SIG-M5 treated with dmso at 0.1 percent for 504 hours (cell line): Measurements from ENCODE around the gene SUPT20H.

Experiments used
- DNase-seq: peaks from one replicate; lab custom pipeline; 2025; ENCODE audit not compliant: unreplicated experiment; lab: John Stamatoyannopoulos, UW

Gene SUPT20H

GRCh38 chr13:37058910-37059847 lies at the start of gene SUPT20H:
Gene SUPT20H (minus strand): TSS chr13:37059688. CDS start chr13:37051490, 8,198 bp downstream.
- DNase-seq: peak; percentile 85

DNA sequence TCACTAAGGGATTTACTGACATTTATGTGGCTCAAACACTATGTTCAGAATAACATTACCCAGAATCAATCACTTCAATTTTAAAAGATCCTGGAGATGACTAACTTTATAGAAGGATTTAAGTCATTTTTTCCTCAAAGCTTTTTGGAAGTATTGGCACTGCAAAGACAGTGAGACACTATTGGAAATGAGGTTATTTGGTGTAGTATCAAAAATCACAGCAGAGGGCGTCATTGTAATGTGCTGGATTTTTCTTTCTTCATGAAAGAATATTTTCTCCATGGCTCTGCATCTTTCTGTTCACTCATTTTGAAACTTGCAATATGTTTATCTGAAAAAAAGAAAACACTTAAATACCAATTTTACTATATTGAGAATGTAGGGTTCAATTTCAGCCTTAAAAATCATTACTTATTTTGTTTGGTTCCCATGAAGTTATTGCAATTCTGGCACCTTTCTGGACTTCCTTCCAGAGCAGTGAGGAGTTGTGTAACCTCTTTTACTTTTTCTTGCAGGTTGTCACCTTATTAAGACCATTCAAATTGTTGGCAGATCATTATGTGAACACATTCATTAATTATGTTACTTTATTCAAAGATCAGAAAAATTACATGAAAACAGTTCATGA lies 49.7 kb upstream of the SUPT20H start:
- no peak for DNase-seq

DNA sequence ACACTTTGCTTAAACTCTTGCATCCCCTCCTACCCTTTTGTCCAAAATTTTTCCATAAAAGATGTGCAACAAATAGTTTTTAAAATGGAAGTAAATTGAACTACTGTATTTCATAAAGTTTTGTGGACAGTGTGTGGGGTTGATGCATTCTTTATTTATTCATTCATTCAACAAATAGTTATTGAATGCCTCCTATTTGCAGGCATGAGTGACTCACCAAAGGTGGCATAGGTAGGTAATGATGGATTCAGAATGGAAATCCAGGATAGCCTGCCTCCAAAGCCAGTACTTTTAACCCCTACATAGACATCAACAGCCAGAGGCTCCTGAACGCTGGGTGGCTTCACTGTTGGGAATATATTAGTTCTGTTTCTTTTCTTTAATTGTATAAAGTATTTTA lies 48.4 kb upstream of the SUPT20H start:
- DNase-seq: no peak

GRCh38 chr13:37107456-37107855 lies 48.0 kb upstream of the SUPT20H start:
- DNase-seq: no peak

DNA sequence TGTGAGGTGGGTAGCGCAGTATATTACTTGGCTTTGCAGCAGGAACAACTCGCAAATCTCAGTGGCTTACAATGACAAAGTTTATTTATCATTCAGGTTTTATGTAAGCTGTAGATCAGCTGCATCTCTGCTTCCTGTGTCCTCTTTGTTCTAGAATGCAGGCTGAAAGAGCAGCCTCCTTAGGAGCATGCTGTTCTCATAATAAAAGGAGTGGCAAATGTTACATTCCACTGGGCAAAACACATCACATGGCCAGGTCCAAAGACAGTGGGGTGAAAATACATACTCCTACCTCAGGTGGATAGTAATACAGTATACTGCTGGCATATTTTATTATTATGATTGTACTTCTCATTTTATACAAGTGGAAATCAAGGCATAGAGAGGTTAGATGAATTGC lies 47.2 kb upstream of the SUPT20H start:
- DNase-seq: no peak

DNA sequence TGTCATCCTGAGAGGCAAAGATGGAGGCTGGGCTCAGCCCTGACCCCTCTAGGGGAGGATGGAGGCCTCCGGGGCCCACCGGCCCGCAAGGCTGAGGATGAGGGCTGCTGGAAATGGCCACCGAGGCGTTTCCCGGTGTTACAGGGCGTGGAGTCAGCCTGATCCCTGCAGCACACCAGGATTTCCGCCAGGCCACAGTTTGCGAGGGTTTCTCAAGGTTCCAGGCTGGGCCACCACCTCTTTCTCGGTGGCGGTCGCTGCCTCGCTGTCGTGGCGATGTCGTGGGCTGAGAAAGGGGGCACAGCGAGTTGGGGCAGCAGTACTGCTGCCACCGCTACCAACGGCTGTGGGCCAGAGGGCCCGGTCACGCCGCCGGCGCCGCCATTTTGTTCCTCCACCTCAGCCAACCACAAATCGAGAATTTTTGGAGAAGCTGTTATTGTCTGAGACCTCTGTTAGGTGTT lies 45.8 kb upstream of the SUPT20H start, which contains the start of gene CSNK1A1L:
CSNK1A1L (minus strand) TSS at position 414 of the 464 bp plus-strand sequence; CDS start at position 6, 408 bp downstream.
- DNase-seq: no peak

- DNase-seq: no peak
Measured at GRCh38 chr13:37102896-37103295, 43.4 kb upstream of the SUPT20H start.

DNA sequence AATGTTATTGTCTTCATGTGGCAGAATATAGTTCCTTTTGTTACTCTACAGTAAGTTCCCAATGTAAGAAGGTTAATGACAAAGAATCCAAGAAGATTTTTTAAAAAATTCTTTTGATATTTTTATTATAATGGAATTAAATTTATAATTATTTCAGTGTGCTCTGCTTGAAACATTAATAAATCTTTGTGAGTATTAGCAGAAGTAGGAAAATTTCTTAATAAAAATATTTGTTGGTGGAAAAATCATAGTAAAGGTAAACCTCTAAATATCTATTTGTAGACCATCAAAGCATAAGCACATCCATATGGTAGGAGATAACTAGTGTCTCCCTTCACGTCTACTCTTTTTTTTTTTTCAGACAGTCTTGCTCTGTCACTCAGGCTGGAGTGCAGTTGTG lies 41.7 kb upstream of the SUPT20H start:
- DNase-seq: no peak

DNA sequence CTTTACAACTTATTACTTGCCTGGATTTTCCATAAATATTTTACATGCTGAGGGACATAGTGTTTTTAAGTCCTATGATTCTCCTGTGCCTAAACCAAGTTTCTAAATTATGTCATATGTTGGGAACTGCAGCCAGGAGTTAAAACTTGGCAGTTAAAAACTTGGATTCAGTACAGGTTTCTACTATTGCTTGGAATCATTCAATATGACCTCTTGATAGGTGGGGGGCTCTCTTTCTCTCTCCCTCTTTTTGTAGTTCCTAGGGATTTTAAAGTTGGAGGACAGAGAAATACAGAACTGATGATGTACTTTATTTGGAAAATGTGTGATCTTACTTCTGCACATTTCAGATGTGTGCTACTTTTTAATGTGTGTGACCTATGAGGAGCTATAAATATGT lies 41.2 kb upstream of the SUPT20H start:
- DNase-seq: no peak

GRCh38 chr13:37097076-37097475 lies 37.6 kb upstream of the SUPT20H start:
- DNase-seq: no peak

GRCh38 chr13:37094840-37095239 lies 35.4 kb upstream of the SUPT20H start:
- no peak for DNase-seq

DNA sequence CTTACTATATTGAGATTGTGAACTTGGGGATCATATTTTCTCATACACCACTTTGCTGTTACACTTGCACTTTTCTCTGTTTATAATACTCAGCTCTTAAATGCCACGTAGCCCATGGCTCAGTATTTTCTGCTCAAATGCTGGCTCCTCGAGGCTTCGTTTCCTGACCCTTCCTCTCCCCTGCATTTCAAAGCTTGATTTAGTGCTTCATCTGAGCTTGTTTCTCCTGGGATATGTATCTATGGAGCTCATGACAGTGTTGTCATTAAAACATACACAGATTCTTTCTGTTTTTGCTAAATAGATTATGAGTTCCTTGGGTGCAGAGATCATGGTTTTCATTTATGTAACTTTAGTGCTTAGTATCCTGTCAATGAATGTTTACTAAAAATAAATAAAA lies 34.6 kb upstream of the SUPT20H start:
- no peak for DNase-seq

DNA sequence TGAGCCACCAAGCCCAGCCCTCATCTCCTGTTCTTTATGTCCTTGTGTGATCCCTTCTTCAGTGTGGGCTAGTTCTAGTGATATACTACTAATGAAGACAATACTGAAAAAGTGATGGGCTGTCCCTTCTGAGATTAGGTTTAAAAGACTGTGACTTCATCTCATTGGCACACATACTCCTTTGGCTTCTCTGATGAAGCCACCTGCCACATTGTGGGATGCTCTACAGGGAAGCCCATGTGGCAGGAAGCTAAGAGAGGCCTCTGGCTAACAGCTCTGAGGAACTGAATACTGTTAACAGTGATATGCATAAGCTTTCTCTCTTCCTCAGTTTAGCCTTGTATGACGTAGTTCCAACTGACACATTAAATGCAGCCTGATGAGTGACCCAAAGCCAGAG lies 32.3 kb upstream of the SUPT20H start:
- DNase-seq: no peak

- DNase-seq: no peak
Measured at GRCh38 chr13:37090912-37091311, 31.4 kb upstream of the SUPT20H start.

DNA sequence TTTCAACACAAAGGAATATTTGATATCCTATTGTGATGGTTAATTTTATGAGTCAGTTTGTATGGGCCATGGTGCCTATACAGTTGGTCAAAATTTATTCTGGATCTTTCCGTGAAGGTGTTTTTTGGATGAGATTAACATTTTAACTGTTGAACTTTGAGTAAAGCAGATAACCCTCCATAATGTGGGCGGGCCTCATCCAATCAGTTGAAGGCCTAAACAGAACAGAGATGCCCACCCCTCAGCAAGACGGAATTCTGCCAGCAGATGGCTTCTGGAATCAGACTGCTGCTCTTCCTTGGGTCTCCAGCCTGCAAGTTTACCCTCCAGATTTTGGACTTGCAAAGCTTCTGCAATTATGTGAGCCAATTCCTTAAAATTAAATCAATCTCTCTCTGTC lies 30.0 kb upstream of the SUPT20H start:
- DNase-seq: no peak

- DNase-seq: peak; percentile 64
Measured at GRCh38 chr13:37087486-37087885, 28.0 kb upstream of the SUPT20H start.

GRCh38 chr13:37085606-37086005 lies 26.1 kb upstream of the SUPT20H start:
- DNase-seq: no peak

- DNase-seq: no peak
Measured at GRCh38 chr13:37076818-37077217, 17.3 kb upstream of the SUPT20H start.

DNA sequence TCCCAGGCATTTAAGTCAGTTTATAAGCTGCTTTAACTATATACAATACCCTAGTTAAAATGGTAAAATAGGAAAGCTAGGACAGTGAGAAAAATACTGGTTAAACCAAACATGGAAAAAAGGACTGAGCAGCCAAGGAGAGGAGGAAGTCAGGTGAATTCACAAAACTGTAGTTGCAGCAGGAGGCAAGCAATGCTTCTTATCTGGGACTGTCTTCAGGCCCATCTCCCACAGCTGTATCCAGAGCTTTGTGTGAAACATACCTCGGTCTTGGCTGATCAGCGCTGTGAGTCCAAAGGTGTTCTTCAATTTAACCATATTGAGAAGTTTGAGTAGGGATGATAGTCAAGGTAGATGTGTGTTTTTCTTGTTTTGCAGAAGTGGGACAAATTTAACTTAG lies 15.7 kb upstream of the SUPT20H start:
- DNase-seq: no peak

GRCh38 chr13:37074703-37075102 lies 15.2 kb upstream of the SUPT20H start:
- peak; percentile 16 for DNase-seq

DNA sequence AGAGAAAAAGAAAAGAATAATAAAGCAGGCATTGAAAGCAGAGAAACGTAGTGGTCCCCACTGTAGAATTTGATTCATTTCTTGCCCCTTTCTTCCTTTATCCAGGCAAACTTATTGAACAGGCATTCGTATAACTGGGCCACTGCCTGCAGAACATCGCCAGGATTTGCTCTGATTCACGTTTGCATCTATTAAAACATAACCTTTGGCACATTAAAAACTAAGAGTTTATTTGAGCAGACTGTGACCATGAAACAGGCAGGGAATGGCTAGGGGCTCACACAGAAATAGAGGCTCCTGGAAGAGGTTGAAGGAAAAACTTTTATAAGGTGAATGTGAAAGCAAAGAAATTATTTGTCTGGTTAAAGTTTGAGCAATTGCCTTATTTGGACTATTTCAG lies 12.5 kb upstream of the SUPT20H start:
- no peak for DNase-seq

- no peak for DNase-seq
Measured at GRCh38 chr13:37070956-37071355, 11.5 kb upstream of the SUPT20H start.
